HG02840 (cell line): ENCODE data around the gene ITIH1.

Experiments used
- ATAC-seq: cut with Tn5 transposase; IDR thresholded peaks from one replicate; pipeline ENCODE4 v1.9.1; 2021; ENCODE audit warnings: mild to moderate bottlenecking, moderate library complexity, moderate number of reproducible peaks; ENCODE audit not compliant: unreplicated experiment, low FRiP score

The ITIH1 gene

GRCh38 chr3:52787672-52788625 is 10.6 kb downstream of the ITIH1 start:
- ATAC-seq, result no peak

GRCh38 chr3:52788890-52789745 is 11.7 kb downstream of the ITIH1 start:
- ATAC-seq, result no peak

GRCh38 chr3:52789746-52790040 is 12.3 kb downstream of the ITIH1 start:
- no peak for ATAC-seq

GRCh38 chr3:52790337-52790736 is 12.9 kb downstream of the ITIH1 start:
- no peak for ATAC-seq

- no peak for ATAC-seq
These were observed 13.3 kb downstream of the ITIH1 start for GRCh38 chr3:52790741-52791140.

- no peak for ATAC-seq
These were observed 14.0 kb downstream of the ITIH1 start for GRCh38 chr3:52791366-52791765.

GRCh38 chr3:52791928-52792327 is 14.5 kb downstream of the ITIH1 start:
- no peak for ATAC-seq

- ATAC-seq, result no peak
These were observed 15.0 kb downstream of the ITIH1 start for GRCh38 chr3:52792413-52792812.

- no peak for ATAC-seq
These were observed 15.7 kb downstream of the ITIH1 start for GRCh38 chr3:52792961-52793695.

- ATAC-seq, result no peak
These were observed 16.6 kb downstream of the ITIH1 start for GRCh38 chr3:52793702-52794611.

GRCh38 chr3:52794612-52795099 is 17.3 kb downstream of the ITIH1 start, which contains the start of gene ITIH3:
ITIH3 (plus strand) TSS chr3:52794796; CDS start chr3:52794804, 8 bp downstream.
- no peak for ATAC-seq

GRCh38 chr3:52795298-52795900 is 18.0 kb downstream of the ITIH1 start:
- no peak for ATAC-seq

- ATAC-seq, result no peak
These were observed 19.0 kb downstream of the ITIH1 start for GRCh38 chr3:52796411-52796810.

GRCh38 chr3:52798376-52798977 is 21.1 kb downstream of the ITIH1 start:
- no peak for ATAC-seq

- no peak for ATAC-seq
These were observed 21.6 kb downstream of the ITIH1 start for GRCh38 chr3:52798978-52799476.

GRCh38 chr3:52800079-52800478 is 22.7 kb downstream of the ITIH1 start:
- no peak for ATAC-seq

GRCh38 chr3:52801839-52802238 is 24.4 kb downstream of the ITIH1 start:
- ATAC-seq, result no peak

GRCh38 chr3:52805270-52806039 is 28.1 kb downstream of the ITIH1 start:
- ATAC-seq, result no peak
